Measurements from ENCODE around the gene IDH3A. TPM values are rescaled to one million over a fixed set of nuclear protein-coding genes. Genes with fewer than 3 reads are reported as not detected.

The IDH3A gene
- total and polyA plus RNA-seq, 9 of the 15 experiments (the other 6 are each of a cell fraction or from before 2014, with no cell fraction given) = 37.4 to 249 (median 107) TPM

DNA sequence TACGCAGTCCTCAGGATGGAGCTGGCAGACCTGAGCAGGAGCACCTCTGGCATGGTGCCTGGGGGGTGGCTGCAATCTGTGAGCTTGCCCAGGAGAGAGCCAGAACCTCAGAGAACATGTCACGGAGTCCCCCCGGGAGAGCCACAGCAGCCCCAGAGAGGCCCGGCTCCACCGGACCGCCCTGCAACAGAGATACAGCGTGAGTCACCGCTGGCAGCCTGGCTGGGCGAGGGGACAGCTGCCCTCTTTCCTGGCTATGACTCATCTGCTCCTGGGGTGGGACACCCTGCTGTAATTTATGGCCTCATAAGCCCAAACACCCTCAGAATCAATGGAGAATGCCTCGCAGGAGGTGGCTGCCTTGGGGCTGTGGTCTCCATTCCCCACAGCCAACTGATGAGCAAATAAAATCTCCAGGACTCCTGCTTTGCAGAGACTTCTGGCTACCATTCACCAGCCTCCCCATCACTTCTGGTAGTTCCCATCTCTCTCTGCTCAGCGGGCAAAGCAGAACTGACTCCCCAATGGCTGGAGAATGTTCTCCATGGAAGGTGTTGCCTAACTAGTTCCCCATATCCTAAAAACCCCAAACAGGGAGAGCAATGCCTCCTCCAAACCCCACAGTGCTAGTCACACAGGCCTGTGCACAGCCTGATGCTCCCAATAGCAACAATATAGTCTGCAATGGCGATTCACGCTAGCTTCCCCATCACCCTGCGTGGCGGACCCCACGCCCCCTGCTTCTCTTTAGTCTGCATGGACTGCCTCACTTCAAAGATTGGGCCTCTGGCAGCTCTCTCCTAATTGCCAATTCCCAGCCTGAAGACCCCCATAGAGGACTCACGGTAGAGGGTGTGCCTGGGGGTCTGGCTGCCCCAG lies 63.6 kb downstream of the IDH3A start (continued):
- TF ChIP-seq CTBP1 (IDR thresholded peaks at IDR 0.05; ENCODE audit: borderline replicate concordance) (peak; percentile 55; the same call in 1 of the 2 replicates), FOSL1 (tag; conservative IDR thresholded peaks at IDR 0.05) (peak; percentile 98), JUND (IDR thresholded peaks at IDR 0.05; ENCODE audit: borderline replicate concordance, low read depth, low read length) (peak; percentile 99), JUND (tag; IDR thresholded peaks at IDR 0.05; ENCODE audit: borderline replicate concordance, low read depth, low read length) (peak; percentile 94; the same call in 2 of the 3 replicates), TCF3 (CRISPR knock-in tag; IDR thresholded peaks at IDR 0.05) (peak; percentile 64), PHF21A (IDR thresholded peaks at IDR 0.05; ENCODE audit: borderline replicate concordance, low read depth) (peak; percentile 39; the same call in 1 of the 2 replicates), POLR2AphosphoS5 (IDR thresholded peaks at IDR 0.05; ENCODE audit: control insufficient read depth, insufficient read depth, low read depth, low read length) (no peak), HMGN3 (IDR thresholded peaks at IDR 0.05; ENCODE audit: borderline replicate concordance, extremely low read depth, insufficient read length, low read depth, low read length) (peak; percentile 35), CBFA2T2 (conservative IDR thresholded peaks at IDR 0.05) (peak; percentile 41), ZBTB7A (IDR thresholded peaks at IDR 0.05; ENCODE audit: borderline replicate concordance, control insufficient read depth, low read depth, low read length) (peak; percentile 65; the same call in 1 of the 2 replicates), FOS (IDR thresholded peaks at IDR 0.05; ENCODE audit: extremely low read depth, insufficient read length) (peak; percentile 77), SMARCE1 (IDR thresholded peaks at IDR 0.05) (peak; percentile 93), SUPT5H (IDR thresholded peaks at IDR 0.05) (no peak), SMARCA4 (IDR thresholded peaks at IDR 0.05) (peak; percentile 88), GMEB1 (CRISPR knock-in tag; IDR thresholded peaks at IDR 0.05) (no peak), ARID1B (IDR thresholded peaks at IDR 0.05) (peak; percentile 88), THAP7 (CRISPR knock-in tag; IDR thresholded peaks at IDR 0.05) (no peak), ARID2 (IDR thresholded peaks at IDR 0.05) (no peak), JUNB (CRISPR knock-in tag; conservative IDR thresholded peaks at IDR 0.05) (peak; percentile 67; the same call in 1 of the 2 replicates)
- TF ChIP-seq, protein P1, sequence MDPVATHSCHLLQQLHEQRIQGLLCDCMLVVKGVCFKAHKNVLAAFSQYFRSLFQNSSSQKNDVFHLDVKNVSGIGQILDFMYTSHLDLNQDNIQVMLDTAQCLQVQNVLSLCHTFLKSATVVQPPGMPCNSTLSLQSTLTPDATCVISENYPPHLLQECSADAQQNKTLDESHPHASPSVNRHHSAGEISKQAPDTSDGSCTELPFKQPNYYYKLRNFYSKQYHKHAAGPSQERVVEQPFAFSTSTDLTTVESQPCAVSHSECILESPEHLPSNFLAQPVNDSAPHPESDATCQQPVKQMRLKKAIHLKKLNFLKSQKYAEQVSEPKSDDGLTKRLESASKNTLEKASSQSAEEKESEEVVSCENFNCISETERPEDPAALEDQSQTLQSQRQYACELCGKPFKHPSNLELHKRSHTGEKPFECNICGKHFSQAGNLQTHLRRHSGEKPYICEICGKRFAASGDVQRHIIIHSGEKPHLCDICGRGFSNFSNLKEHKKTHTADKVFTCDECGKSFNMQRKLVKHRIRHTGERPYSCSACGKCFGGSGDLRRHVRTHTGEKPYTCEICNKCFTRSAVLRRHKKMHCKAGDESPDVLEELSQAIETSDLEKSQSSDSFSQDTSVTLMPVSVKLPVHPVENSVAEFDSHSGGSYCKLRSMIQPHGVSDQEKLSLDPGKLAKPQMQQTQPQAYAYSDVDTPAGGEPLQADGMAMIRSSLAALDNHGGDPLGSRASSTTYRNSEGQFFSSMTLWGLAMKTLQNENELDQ (CRISPR knock-in tag; IDR thresholded peaks at IDR 0.05; ENCODE audit: borderline replicate concordance) = no peak
- TF ChIP-seq, protein P2, sequence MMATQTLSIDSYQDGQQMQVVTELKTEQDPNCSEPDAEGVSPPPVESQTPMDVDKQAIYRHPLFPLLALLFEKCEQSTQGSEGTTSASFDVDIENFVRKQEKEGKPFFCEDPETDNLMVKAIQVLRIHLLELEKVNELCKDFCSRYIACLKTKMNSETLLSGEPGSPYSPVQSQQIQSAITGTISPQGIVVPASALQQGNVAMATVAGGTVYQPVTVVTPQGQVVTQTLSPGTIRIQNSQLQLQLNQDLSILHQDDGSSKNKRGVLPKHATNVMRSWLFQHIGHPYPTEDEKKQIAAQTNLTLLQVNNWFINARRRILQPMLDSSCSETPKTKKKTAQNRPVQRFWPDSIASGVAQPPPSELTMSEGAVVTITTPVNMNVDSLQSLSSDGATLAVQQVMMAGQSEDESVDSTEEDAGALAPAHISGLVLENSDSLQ (IDR thresholded peaks at IDR 0.05) = peak; percentile 89
